Body of pancreas (tissue), 4 donors: ENCODE measurements around the gene DRGX.

Experiments
- POLR2A ChIP-seq, 3 donors: fragments of 450-650 bp; IDR thresholded peaks; one replicate each; pipeline ENCODE4 v1.6.1; 2016; ENCODE audit warnings: antibody characterized with exemption in 3 of 3, mild to moderate bottlenecking in 2 of 3
- TF ChIP-seq, protein P1 (sequence below), 7 experiments: fragments of 450-650 bp in 4 of 7; fragments of 200-600 bp in 3 of 7; sonication (generic) in 3 of 7; IDR thresholded peaks; one replicate each; pipeline ENCODE4 v1.5.1; 2016 to 2019; ENCODE audit warnings: antibody characterized with exemption in 7 of 7

DNA sequence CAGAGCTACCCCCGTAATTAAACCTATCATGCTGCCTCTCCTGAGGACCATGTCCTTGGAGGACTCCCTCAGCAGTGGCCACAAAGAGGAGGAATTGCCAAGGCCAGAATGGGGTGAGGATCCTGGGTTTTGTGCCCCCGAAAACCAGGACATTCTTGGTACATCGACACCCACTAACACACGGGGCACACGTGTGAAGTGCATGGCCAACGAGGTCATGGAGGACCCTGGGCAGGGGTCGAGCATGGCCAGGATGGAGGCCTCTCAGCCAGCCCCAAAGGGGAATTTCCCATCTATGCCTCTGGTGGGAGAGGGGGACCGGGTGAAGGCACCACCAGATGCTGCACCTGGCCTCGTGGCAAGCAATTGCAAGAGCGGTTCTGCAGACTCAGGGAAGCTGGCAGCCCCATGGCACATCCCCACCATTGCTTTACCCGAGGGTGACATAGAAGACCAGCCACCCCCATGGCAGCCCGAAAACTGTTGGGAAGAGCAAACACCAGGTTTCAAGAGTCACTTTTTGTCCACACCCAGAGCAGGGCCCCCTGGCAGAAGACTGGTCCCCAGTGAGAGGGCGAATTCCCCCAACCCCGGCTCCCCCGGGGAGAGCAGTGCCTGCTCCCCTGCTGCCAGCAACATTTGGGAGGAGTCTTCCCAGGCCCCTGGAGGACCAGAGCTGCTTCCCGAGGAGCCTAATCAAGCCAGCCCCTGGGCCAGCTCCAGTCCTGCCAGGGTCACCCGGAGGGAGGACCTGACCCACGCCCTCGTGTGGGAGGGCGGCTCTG is 70.6 kb downstream of the DRGX start:
- TF ChIP-seq POLR2A (IDR thresholded peaks at IDR 0.05): no peak
- TF ChIP-seq, protein P1, sequence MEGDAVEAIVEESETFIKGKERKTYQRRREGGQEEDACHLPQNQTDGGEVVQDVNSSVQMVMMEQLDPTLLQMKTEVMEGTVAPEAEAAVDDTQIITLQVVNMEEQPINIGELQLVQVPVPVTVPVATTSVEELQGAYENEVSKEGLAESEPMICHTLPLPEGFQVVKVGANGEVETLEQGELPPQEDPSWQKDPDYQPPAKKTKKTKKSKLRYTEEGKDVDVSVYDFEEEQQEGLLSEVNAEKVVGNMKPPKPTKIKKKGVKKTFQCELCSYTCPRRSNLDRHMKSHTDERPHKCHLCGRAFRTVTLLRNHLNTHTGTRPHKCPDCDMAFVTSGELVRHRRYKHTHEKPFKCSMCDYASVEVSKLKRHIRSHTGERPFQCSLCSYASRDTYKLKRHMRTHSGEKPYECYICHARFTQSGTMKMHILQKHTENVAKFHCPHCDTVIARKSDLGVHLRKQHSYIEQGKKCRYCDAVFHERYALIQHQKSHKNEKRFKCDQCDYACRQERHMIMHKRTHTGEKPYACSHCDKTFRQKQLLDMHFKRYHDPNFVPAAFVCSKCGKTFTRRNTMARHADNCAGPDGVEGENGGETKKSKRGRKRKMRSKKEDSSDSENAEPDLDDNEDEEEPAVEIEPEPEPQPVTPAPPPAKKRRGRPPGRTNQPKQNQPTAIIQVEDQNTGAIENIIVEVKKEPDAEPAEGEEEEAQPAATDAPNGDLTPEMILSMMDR (IDR thresholded peaks at IDR 0.05): no peak
